Activated CD4-positive, alpha-beta memory T cell treated with anti-CD3 and anti-CD28 coated beads for 36 hours (primary cell): Measurements from ENCODE around the gene SDHA. TPM values are rescaled to one million over a fixed set of nuclear protein-coding genes. Genes with fewer than 3 reads are reported as not detected.

Source experiments
- CTCF ChIA-PET: fragments of 350-600 bp; sonication (Branson Sonifier 250); formaldehyde crosslinking; loops from one replicate; lab custom pipeline; 2021; ENCODE audit warnings: antibody characterized with exemption, inconsistent platforms; lab: Charles Lee
- POLR2A ChIA-PET: fragments of 350-600 bp; sonication (Branson Sonifier 250); formaldehyde crosslinking; loops from one replicate; lab custom pipeline; 2021; ENCODE audit warnings: antibody characterized with exemption; lab: Charles Lee
- DNase-seq: peaks from one replicate; pipeline ENCODE4 v3.0.0-alpha.2; 2020
- H3K27ac Mint-ChIP-seq: one replicate; pipeline ENCODE4 v1.8.0; 2021; ENCODE audit warnings: mixed read lengths
- H3K27me3 Mint-ChIP-seq: one replicate; pipeline ENCODE4 v1.8.0; 2021; ENCODE audit warnings: mixed read lengths
- H3K36me3 Mint-ChIP-seq: one replicate; pipeline ENCODE4 v1.8.0; 2021; ENCODE audit warnings: mixed read lengths
- H3K4me1 Mint-ChIP-seq: one replicate; pipeline ENCODE4 v1.8.0; 2021; ENCODE audit warnings: low read depth, mixed read lengths
- H3K4me3 Mint-ChIP-seq: one replicate; pipeline ENCODE4 v1.8.0; 2021; ENCODE audit warnings: mild to moderate bottlenecking, mixed read lengths
- H3K9me3 Mint-ChIP-seq: one replicate; pipeline ENCODE4 v1.8.0; 2021; ENCODE audit warnings: mixed read lengths
- intact Hi-C: fragments of 100-400 bp; cut with micrococcal nuclease; formaldehyde crosslinking; loops from one replicate; pipeline ENCODE4 v1.15.1; 2023
- total RNA-seq, 2 experiments: library from RNA; stranded (reverse); gene quantifications; one replicate each; pipeline ENCODE4 v1.2.3, GENCODE V29; 2021

SDHA gene
- total RNA-seq, 2 experiments from 2014 or later = 142 to 143 TPM

GRCh38 chr5:187617-188451 lies 30.3 kb upstream of the SDHA start:
- CTCF ChIA-PET = interaction anchor here (0.7 to 1.8 kb wide), 20 partner anchors 7 to 244 kb away, joined by 3 to 20 read pairs (median 4); partner anchors contain the start of genes AHRR, CCDC127 and SDHA
- H3K36me3 Mint-ChIP-seq = no peaks in the 10 kb centered on the region
- no peak overlapping the region for H3K4me3 Mint-ChIP-seq
- peaks cover 3% of the 10 kb centered on the region for H3K27me3 Mint-ChIP-seq
- POLR2A ChIA-PET = interaction anchor here (1.5 kb wide), 1 partner anchor 31 kb away, joined by 4 read pairs; no protein-coding TSS in a partner anchor
- DNase-seq = no peak
- no peak overlapping the region for H3K27ac Mint-ChIP-seq
- H3K4me1 Mint-ChIP-seq = peaks cover 6% of the 10 kb centered on the region
- H3K9me3 Mint-ChIP-seq = no peaks in the 10 kb centered on the region
- intact Hi-C loops = loop anchor here (2.0 to 5.0 kb wide), 2 partner anchors 31 to 239 kb away; partner anchors contain the start of genes CCDC127 and SDHA

DNA sequence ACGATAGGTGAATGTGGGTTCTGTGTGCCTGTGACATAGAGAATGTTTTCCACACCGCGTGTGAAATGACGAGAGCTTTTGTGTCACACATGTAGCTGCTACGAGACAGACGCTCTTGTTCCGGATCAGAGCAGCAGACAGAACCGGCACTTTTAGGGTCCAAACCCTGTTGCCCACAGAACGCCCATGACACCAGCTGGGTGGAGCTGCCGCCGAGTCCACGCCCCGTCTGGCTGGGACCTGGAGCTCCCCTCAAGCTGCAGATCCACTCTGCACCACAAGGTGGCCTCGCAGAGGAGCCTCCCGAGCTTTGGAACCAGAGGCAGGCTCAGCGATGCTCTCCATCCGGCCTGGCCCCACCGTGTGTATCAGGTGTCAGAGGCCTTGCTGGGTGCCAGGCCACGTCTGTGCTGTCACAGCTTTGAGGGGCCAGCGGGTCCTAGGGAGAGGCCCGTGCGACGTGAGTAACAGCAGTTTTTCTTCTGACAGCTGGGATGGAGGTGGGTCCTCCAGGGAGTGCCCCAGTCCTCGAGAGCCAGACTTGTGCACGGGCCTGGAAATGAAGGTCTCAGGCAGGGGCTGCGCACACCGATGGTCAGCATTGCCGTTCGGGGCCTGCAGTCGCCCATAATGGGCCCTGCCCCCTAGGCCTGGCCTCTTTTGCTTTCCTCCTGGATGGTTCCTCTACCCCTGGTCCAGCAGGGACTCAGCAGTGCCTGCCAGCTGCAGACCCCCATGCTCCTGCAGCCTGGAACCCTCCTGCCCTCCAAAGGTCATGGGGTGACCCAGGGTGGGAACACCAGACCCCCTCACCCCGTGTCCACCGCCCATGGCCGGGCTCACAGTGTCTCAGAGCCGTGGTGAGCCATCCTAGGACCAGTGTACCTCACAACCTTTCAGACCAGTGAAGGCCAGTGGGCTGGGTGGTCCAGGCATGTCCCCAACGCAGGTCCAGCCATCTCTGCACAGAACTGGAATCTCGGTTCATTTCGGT lies 29.3 kb upstream of the SDHA start:
- Mint-ChIP-seq H3K9me3 (no peaks in the 10 kb centered on the region), H3K36me3 (no peaks in the 10 kb centered on the region), H3K27me3 (peaks cover 3% of the 10 kb centered on the region), H3K4me3 (no peak overlapping the region), H3K4me1 (peaks cover 6% of the 10 kb centered on the region), H3K27ac (peak overlapping the region; percentile 19)
- CTCF ChIA-PET = interaction anchor here (0.7 to 1.8 kb wide), 20 partner anchors 8 to 243 kb away, joined by 3 to 20 read pairs (median 4); partner anchors contain the start of genes AHRR, CCDC127 and SDHA
- DNase-seq = peak; percentile 93
- intact Hi-C loops = loop anchor here (2.0 to 5.0 kb wide), 2 partner anchors 30 to 239 kb away; partner anchors contain the start of genes CCDC127 and SDHA
- POLR2A ChIA-PET = interaction anchor here (0.5 to 1.5 kb wide), 2 partner anchors 31 to 230 kb away, joined by 3 to 4 read pairs; no protein-coding TSS in a partner anchor

GRCh38 chr5:189486-189885 lies 28.6 kb upstream of the SDHA start:
- DNase-seq = no peak
- POLR2A ChIA-PET = no interaction called here
- CTCF ChIA-PET = no interaction called here
- H3K27ac Mint-ChIP-seq = no peak overlapping the region
- no peaks in the 10 kb centered on the region for H3K36me3 Mint-ChIP-seq
- no peaks in the 10 kb centered on the region for H3K9me3 Mint-ChIP-seq
- peaks cover 3% of the 10 kb centered on the region for H3K27me3 Mint-ChIP-seq
- no peak overlapping the region for H3K4me3 Mint-ChIP-seq
- H3K4me1 Mint-ChIP-seq = peaks cover 6% of the 10 kb centered on the region
- intact Hi-C loops = loop anchor here (2.0 to 5.0 kb wide), 2 partner anchors 29 to 238 kb away; partner anchors contain the start of genes CCDC127 and SDHA

GRCh38 chr5:189976-190365 lies 28.1 kb upstream of the SDHA start:
- H3K27me3 Mint-ChIP-seq = peaks cover 3% of the 10 kb centered on the region
- H3K27ac Mint-ChIP-seq = no peak overlapping the region
- H3K9me3 Mint-ChIP-seq = no peaks in the 10 kb centered on the region
- H3K36me3 Mint-ChIP-seq = no peaks in the 10 kb centered on the region
- no peak overlapping the region for H3K4me3 Mint-ChIP-seq
- POLR2A ChIA-PET = no interaction called here
- intact Hi-C loops = loop anchor here (2.0 to 5.0 kb wide), 2 partner anchors 29 to 237 kb away; partner anchors contain the start of genes CCDC127 and SDHA
- no peak for DNase-seq
- CTCF ChIA-PET = interaction anchor here (1.4 kb wide), 1 partner anchor 256 kb away, joined by 6 read pairs; no protein-coding TSS in a partner anchor
- H3K4me1 Mint-ChIP-seq = peaks cover 6% of the 10 kb centered on the region

- Mint-ChIP-seq H3K27me3 (peaks cover 3% of the 10 kb centered on the region), H3K4me3 (no peak overlapping the region), H3K27ac (no peak overlapping the region), H3K36me3 (no peaks in the 10 kb centered on the region), H3K4me1 (peaks cover 6% of the 10 kb centered on the region), H3K9me3 (no peaks in the 10 kb centered on the region)
- CTCF ChIA-PET = interaction anchor here (1.4 kb wide), 1 partner anchor 256 kb away, joined by 6 read pairs; no protein-coding TSS in a partner anchor
- POLR2A ChIA-PET = no interaction called here
- intact Hi-C loops = no loop called here
- no peak for DNase-seq
Measured at GRCh38 chr5:190366-191035, 27.6 kb upstream of the SDHA start.

- intact Hi-C loops = no loop called here
- Mint-ChIP-seq H3K4me3 (no peak within 1 kb of the TSS), H3K9me3 (no peaks in the 10 kb centered on the region), H3K36me3 (no peaks in the 10 kb centered on the region), H3K27ac (no peak within 1 kb of the TSS), H3K27me3 (peaks cover 3% of the 10 kb centered on the region), H3K4me1 (peaks cover 6% of the 10 kb centered on the region)
- POLR2A ChIA-PET = no interaction called here
- CTCF ChIA-PET = interaction anchor here (1.4 kb wide), 1 partner anchor 255 kb away, joined by 6 read pairs; no protein-coding TSS in a partner anchor
- DNase-seq = no peak
Measured at GRCh38 chr5:191036-191948, 26.8 kb upstream of the SDHA start, which contains the start of gene LRRC14B. LRRC14B (plus strand) TSS chr5:191495; CDS start chr5:191539, 44 bp downstream.

DNA sequence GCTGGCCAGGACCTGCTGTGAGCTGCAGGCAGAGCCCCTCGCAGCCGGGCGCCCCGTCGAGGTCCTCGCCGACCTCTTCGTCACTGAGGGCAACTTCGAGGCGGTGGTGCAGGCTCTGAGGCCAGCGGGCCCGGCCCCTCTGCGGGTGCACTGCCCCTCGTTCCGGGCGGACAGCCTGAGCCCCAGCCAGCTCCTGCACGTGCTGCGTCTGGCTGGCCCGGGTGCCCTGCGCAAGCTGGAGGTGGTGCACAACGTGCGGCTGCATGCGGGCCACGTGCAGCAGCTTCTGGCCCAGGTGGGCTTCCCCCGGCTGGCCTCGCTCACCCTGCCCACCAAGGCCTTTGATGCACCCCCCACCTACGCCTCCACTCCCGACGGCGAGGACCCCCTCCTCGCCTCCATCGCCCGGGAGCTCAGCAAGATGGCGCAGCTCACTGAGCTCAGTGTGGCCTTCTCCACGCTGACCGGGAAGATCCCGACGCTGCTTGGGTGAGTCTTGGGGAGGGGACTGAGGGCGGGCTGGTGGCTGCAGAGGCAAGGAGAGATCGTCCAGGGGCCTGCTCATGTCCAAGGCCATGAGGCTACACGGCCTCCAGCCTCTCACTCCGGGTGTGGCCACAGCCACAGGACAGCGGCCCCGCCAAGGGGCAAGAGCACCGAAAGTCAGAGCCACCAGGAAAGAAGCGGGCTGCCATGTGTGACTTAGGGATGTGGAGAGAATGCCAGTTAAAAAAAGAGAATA lies 26.0 kb upstream of the SDHA start:
- Mint-ChIP-seq H3K27ac (no peak overlapping the region), H3K4me1 (peaks cover 6% of the 10 kb centered on the region), H3K4me3 (no peak overlapping the region), H3K27me3 (peaks cover 3% of the 10 kb centered on the region), H3K36me3 (no peaks in the 10 kb centered on the region), H3K9me3 (no peaks in the 10 kb centered on the region)
- ChIA-PET POLR2A (no interaction called here), CTCF (no interaction called here)
- intact Hi-C loops = no loop called here
- DNase-seq = no peak

DNA sequence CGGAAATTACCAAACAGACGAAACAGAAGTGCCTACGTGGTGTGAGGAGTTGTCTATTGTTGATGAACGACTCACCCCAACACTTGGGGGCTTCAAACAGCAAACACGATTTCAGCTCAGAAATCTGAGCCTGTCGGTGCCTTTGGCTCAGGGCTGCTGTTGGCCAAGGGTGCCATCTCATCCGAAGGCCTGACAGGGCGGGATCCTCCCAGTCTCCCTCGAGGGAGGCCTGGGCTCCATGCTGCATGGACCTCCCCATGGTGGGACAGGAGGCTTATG lies 25.5 kb upstream of the SDHA start:
- ChIA-PET CTCF (no interaction called here), POLR2A (no interaction called here)
- Mint-ChIP-seq H3K4me1 (peaks cover 6% of the 10 kb centered on the region), H3K36me3 (no peaks in the 10 kb centered on the region), H3K4me3 (no peak overlapping the region), H3K27me3 (peaks cover 3% of the 10 kb centered on the region), H3K9me3 (no peaks in the 10 kb centered on the region), H3K27ac (no peak overlapping the region)
- intact Hi-C loops = no loop called here
- no peak for DNase-seq

GRCh38 chr5:192970-193831 lies 24.9 kb upstream of the SDHA start:
- H3K9me3 Mint-ChIP-seq = no peaks in the 10 kb centered on the region
- DNase-seq = no peak
- H3K4me3 Mint-ChIP-seq = no peak overlapping the region
- intact Hi-C loops = no loop called here
- H3K27me3 Mint-ChIP-seq = peaks cover 3% of the 10 kb centered on the region
- peaks cover 6% of the 10 kb centered on the region for H3K4me1 Mint-ChIP-seq
- ChIA-PET CTCF (no interaction called here), POLR2A (no interaction called here)
- no peak overlapping the region for H3K27ac Mint-ChIP-seq
- no peaks in the 10 kb centered on the region for H3K36me3 Mint-ChIP-seq
